ENCODE measurements around the gene ALDH1A3. TPM values are rescaled to one million over a fixed set of nuclear protein-coding genes. Genes with fewer than 3 reads are reported as not detected.

The ALDH1A3 gene
- total RNA-seq, 2 experiments from 2014 or later = not detected

- no peak for ATAC-seq (ENCODE audit: poor library complexity)
- Histone ChIP-seq H3K4me3 (ENCODE audit: low read length) (no peak overlapping the region), H3K27ac (ENCODE audit: low read depth in 1 of 2, low read length in 2 of 2) (no peak overlapping the region), H3K36me3 (ENCODE audit: insufficient read depth, low read length) (no peaks in the 10 kb centered on the region), H3K9me3 (ENCODE audit: control insufficient read depth in 1 of 2, insufficient read depth in 1 of 2, low read length in 2 of 2) (no peaks in the 10 kb centered on the region), H3K27me3 (ENCODE audit: control insufficient read depth in 1 of 2, insufficient read depth in 2 of 2, low read length in 2 of 2) (peaks cover 0 to 3% of the 10 kb centered on the region in 2 experiments), H3K4me1 (ENCODE audit: insufficient read depth, low read length) (no peaks in the 10 kb centered on the region)
- Mint-ChIP-seq H3K4me1 (ENCODE audit: low read depth) (no peaks in the 10 kb centered on the region), H3K4me3 (no peak overlapping the region), H3K27me3 (peaks cover 29% of the 10 kb centered on the region), H3K36me3 (ENCODE audit: low read depth) (no peaks in the 10 kb centered on the region), H3K9me3 (no peaks in the 10 kb centered on the region), H3K27ac (no peak overlapping the region)
- TF ChIP-seq CTCF (IDR thresholded peaks at IDR 0.05) = no peak
- POLR2A ChIA-PET = interaction anchor here (0.6 kb wide), 1 partner anchor 152 kb away, joined by 3 read pairs; no protein-coding TSS in a partner anchor
- intact Hi-C loops (cut with DNase I, micrococcal nuclease) = no loop called here
- CTCF ChIA-PET = interaction anchor here (1.0 kb wide), 1 partner anchor 78 kb away, joined by 3 read pairs; no protein-coding TSS in a partner anchor
- DNase-seq = no peak
Measured at GRCh38 chr15:100928632-100929280, 49.1 kb downstream of the ALDH1A3 start.

- ATAC-seq (ENCODE audit: poor library complexity) = no peak
Measured at GRCh38 chr15:100929641-100930042, 50.0 kb downstream of the ALDH1A3 start.

GRCh38 chr15:100930306-100930848 lies 50.7 kb downstream of the ALDH1A3 start:
- intact Hi-C loops (cut with DNase I, micrococcal nuclease) = no loop called here
- Histone ChIP-seq H3K4me3 (ENCODE audit: low read length) (no peak overlapping the region), H3K36me3 (ENCODE audit: insufficient read depth, low read length) (no peaks in the 10 kb centered on the region), H3K27me3 (ENCODE audit: control insufficient read depth in 1 of 2, insufficient read depth in 2 of 2, low read length in 2 of 2) (no peaks in the 10 kb centered on the region), H3K4me1 (ENCODE audit: insufficient read depth, low read length) (no peaks in the 10 kb centered on the region), H3K27ac (ENCODE audit: low read depth in 1 of 2, low read length in 2 of 2) (no peak overlapping the region), H3K9me3 (ENCODE audit: control insufficient read depth in 1 of 2, insufficient read depth in 1 of 2, low read length in 2 of 2) (no peaks in the 10 kb centered on the region)
- Mint-ChIP-seq H3K9me3 (no peaks in the 10 kb centered on the region), H3K27me3 (peaks cover 28% of the 10 kb centered on the region), H3K4me1 (ENCODE audit: low read depth) (no peaks in the 10 kb centered on the region), H3K27ac (no peak overlapping the region), H3K36me3 (ENCODE audit: low read depth) (no peaks in the 10 kb centered on the region), H3K4me3 (no peak overlapping the region)
- DNase-seq (no peak), ATAC-seq (ENCODE audit: poor library complexity) (no peak)
- POLR2A ChIA-PET = no interaction called here
- TF ChIP-seq CTCF (IDR thresholded peaks at IDR 0.05) = no peak
- CTCF ChIA-PET = no interaction called here

More at GRCh38 chr15:100929641-100930042, 50.0 kb downstream of the ALDH1A3 start:
- H3K27me3 Mint-ChIP-seq = peaks cover 23% of the 10 kb centered on the region
- H3K4me3 ChIP-seq (ENCODE audit: low read length) = no peak overlapping the region
- no peaks in the 10 kb centered on the region for H3K36me3 Mint-ChIP-seq (ENCODE audit: low read depth)
- DNase-seq = no peak
- ChIA-PET CTCF (no interaction called here), POLR2A (no interaction called here)
- no peak overlapping the region for H3K27ac ChIP-seq (ENCODE audit: low read depth in 1 of 2, low read length in 2 of 2)
- no peak for TF ChIP-seq CTCF (IDR thresholded peaks at IDR 0.05)
- no peak overlapping the region for H3K27ac Mint-ChIP-seq
- no peaks in the 10 kb centered on the region for H3K9me3 ChIP-seq (ENCODE audit: control insufficient read depth in 1 of 2, insufficient read depth in 1 of 2, low read length in 2 of 2)
- H3K9me3 Mint-ChIP-seq = no peaks in the 10 kb centered on the region
- H3K4me1 ChIP-seq (ENCODE audit: insufficient read depth, low read length) = no peaks in the 10 kb centered on the region
- H3K36me3 ChIP-seq (ENCODE audit: insufficient read depth, low read length) = no peaks in the 10 kb centered on the region
- no peaks in the 10 kb centered on the region for H3K4me1 Mint-ChIP-seq (ENCODE audit: low read depth)
- intact Hi-C loops (cut with DNase I, micrococcal nuclease) = no loop called here
- H3K4me3 Mint-ChIP-seq = no peak overlapping the region
- no peaks in the 10 kb centered on the region for H3K27me3 ChIP-seq (ENCODE audit: control insufficient read depth in 1 of 2, insufficient read depth in 2 of 2, low read length in 2 of 2)
